ENCODE data around the gene NAA10.

DNA sequence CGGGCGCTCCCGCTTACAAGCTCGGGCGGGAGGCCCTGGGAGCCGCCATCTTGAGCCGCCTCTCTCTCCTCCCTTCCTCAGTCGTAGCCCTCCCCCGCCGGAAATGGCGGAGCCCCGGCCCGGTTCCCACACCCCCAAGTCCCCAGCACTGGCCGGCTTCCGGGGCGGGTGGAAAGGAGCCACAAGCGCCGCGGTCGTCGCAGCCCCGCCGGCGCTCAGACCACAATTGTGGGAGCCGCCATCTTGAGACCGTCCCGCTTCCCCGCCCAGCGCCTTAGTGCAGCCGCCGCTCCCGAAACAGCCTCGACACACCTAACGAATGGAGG lies 36.2 kb upstream of the NAA10 start:
- TF ChIP-seq HOXA7 (CRISPR knock-in tag; IDR thresholded peaks at IDR 0.05; ENCODE audit: borderline replicate concordance) (no peak), SETDB1 (IDR thresholded peaks at IDR 0.05; ENCODE audit: insufficient read length, low read length) (no peak), YY1 (tag by site-specific recombination; IDR thresholded peaks at IDR 0.05) (no peak), ZNF48 (tag by site-specific recombination; IDR thresholded peaks at IDR 0.05) (no peak), ZBTB8A (tag by site-specific recombination; IDR thresholded peaks at IDR 0.05) (no peak)
- TF ChIP-seq, protein P1, sequence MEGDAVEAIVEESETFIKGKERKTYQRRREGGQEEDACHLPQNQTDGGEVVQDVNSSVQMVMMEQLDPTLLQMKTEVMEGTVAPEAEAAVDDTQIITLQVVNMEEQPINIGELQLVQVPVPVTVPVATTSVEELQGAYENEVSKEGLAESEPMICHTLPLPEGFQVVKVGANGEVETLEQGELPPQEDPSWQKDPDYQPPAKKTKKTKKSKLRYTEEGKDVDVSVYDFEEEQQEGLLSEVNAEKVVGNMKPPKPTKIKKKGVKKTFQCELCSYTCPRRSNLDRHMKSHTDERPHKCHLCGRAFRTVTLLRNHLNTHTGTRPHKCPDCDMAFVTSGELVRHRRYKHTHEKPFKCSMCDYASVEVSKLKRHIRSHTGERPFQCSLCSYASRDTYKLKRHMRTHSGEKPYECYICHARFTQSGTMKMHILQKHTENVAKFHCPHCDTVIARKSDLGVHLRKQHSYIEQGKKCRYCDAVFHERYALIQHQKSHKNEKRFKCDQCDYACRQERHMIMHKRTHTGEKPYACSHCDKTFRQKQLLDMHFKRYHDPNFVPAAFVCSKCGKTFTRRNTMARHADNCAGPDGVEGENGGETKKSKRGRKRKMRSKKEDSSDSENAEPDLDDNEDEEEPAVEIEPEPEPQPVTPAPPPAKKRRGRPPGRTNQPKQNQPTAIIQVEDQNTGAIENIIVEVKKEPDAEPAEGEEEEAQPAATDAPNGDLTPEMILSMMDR (tag by site-specific recombination; IDR thresholded peaks at IDR 0.05), result no peak
- TF ChIP-seq, protein P2, sequence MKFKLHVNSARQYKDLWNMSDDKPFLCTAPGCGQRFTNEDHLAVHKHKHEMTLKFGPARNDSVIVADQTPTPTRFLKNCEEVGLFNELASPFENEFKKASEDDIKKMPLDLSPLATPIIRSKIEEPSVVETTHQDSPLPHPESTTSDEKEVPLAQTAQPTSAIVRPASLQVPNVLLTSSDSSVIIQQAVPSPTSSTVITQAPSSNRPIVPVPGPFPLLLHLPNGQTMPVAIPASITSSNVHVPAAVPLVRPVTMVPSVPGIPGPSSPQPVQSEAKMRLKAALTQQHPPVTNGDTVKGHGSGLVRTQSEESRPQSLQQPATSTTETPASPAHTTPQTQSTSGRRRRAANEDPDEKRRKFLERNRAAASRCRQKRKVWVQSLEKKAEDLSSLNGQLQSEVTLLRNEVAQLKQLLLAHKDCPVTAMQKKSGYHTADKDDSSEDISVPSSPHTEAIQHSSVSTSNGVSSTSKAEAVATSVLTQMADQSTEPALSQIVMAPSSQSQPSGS (tag by site-specific recombination; IDR thresholded peaks at IDR 0.05; ENCODE audit: low read depth), result no peak
